Subcutaneous abdominal adipose tissue (tissue), 5 donors: ENCODE measurements around the gene MSI2.

Experiments used
- H3K27ac ChIP-seq: one replicate; pipeline ENCODE4 v1.7.0; 2013; ENCODE audit warnings: low read depth, mild to moderate bottlenecking, inconsistent platforms, low read length, moderate library complexity
- H3K27me3 ChIP-seq, 5 donors: one replicate each; pipeline ENCODE4 v1.7.0; 2013; ENCODE audit warnings: low read length in 5 of 5, inconsistent platforms in 1 of 5; ENCODE audit not compliant: control insufficient read depth in 5 of 5, insufficient read depth in 4 of 5
- H3K36me3 ChIP-seq, 5 donors: one replicate each; pipeline ENCODE4 v1.7.0; 2013; ENCODE audit warnings: low read length in 5 of 5; ENCODE audit not compliant: control insufficient read depth in 5 of 5, insufficient read depth in 5 of 5
- H3K4me1 ChIP-seq, 5 donors: one replicate each; pipeline ENCODE4 v1.7.0; 2013; ENCODE audit warnings: low read length in 5 of 5, mild to moderate bottlenecking in 3 of 5, moderate library complexity in 1 of 5; ENCODE audit not compliant: control insufficient read depth in 5 of 5, insufficient read depth in 5 of 5
- H3K4me3 ChIP-seq, 5 donors: one replicate each; pipeline ENCODE4 v1.7.0; 2013; ENCODE audit warnings: low read length in 5 of 5, low read depth in 1 of 5
- H3K9ac ChIP-seq, 5 donors: one replicate each; pipeline ENCODE4 v1.7.0; 2013; ENCODE audit warnings: low read length in 5 of 5, mild to moderate bottlenecking in 4 of 5, moderate library complexity in 3 of 5
- H3K9me3 ChIP-seq, 5 donors: one replicate each; pipeline ENCODE4 v1.7.0; 2013; ENCODE audit warnings: low read length in 5 of 5; ENCODE audit not compliant: control insufficient read depth in 5 of 5
- donor health status: healthy.
- donor health status: healthy.
- donor health status: healthy.
- donor health status: healthy.
- donor health status: healthy.

Gene MSI2

GRCh38 chr17:57542510-57542909, 286.2 kb downstream of the MSI2 start:
- no peaks in the 10 kb centered on the region for H3K9me3 ChIP-seq
- no peak overlapping the region for H3K27ac ChIP-seq
- H3K4me1 ChIP-seq: peaks cover 0 to 13% (median 8%) of the 10 kb centered on the region in 5 donors
- no peak overlapping the region for H3K9ac ChIP-seq
- H3K36me3 ChIP-seq: no peaks in the 10 kb centered on the region
- H3K27me3 ChIP-seq: no peaks in the 10 kb centered on the region
- no peak overlapping the region for H3K4me3 ChIP-seq

GRCh38 chr17:57543230-57543629, 286.9 kb downstream of the MSI2 start:
- no peaks in the 10 kb centered on the region for H3K9me3 ChIP-seq
- no peak overlapping the region for H3K4me3 ChIP-seq
- H3K27me3 ChIP-seq: peaks cover 0 to 3% (median 0%) of the 10 kb centered on the region in 5 donors
- no peaks in the 10 kb centered on the region for H3K36me3 ChIP-seq
- H3K27ac ChIP-seq: no peak overlapping the region
- H3K9ac ChIP-seq: no peak overlapping the region
- peaks cover 0 to 12% (median 6%) of the 10 kb centered on the region in 5 donors for H3K4me1 ChIP-seq

GRCh38 chr17:57544401-57544800, 288.1 kb downstream of the MSI2 start:
- H3K27ac ChIP-seq: no peak overlapping the region
- peaks cover 0 to 4% (median 0%) of the 10 kb centered on the region in 5 donors for H3K27me3 ChIP-seq
- no peak overlapping the region for H3K9ac ChIP-seq
- peaks cover 0 to 7% (median 7%) of the 10 kb centered on the region in 5 donors for H3K4me1 ChIP-seq
- H3K9me3 ChIP-seq: no peaks in the 10 kb centered on the region
- no peaks in the 10 kb centered on the region for H3K36me3 ChIP-seq
- no peak overlapping the region for H3K4me3 ChIP-seq

- no peak overlapping the region for H3K27ac ChIP-seq
- no peaks in the 10 kb centered on the region for H3K36me3 ChIP-seq
These were observed 288.6 kb downstream of the MSI2 start for GRCh38 chr17:57544834-57545463.

GRCh38 chr17:57545731-57546342, 289.5 kb downstream of the MSI2 start:
- Histone ChIP-seq H3K27me3 (peaks cover 0 to 9% (median 0%) of the 10 kb centered on the region in 5 donors), H3K27ac (no peak overlapping the region), H3K4me3 (no peak overlapping the region), H3K9ac (no peak overlapping the region), H3K36me3 (no peaks in the 10 kb centered on the region), H3K4me1 (peaks cover 0 to 7% (median 7%) of the 10 kb centered on the region in 5 donors), H3K9me3 (no peaks in the 10 kb centered on the region)

More at GRCh38 chr17:57544834-57545463, 288.6 kb downstream of the MSI2 start:
- peaks cover 0 to 9% (median 0%) of the 10 kb centered on the region in 5 donors for H3K27me3 ChIP-seq
- H3K4me3 ChIP-seq: no peak overlapping the region
- no peaks in the 10 kb centered on the region for H3K9me3 ChIP-seq
- H3K4me1 ChIP-seq: peaks cover 0 to 7% (median 7%) of the 10 kb centered on the region in 5 donors
- H3K9ac ChIP-seq: no peak overlapping the region

GRCh38 chr17:57548421-57549410, 292.4 kb downstream of the MSI2 start:
- H3K4me3 ChIP-seq: no peak overlapping the region
- no peaks in the 10 kb centered on the region for H3K36me3 ChIP-seq
- H3K27ac ChIP-seq: no peak overlapping the region
- no peak overlapping the region for H3K9ac ChIP-seq
- peaks cover 0 to 22% (median 9%) of the 10 kb centered on the region in 5 donors for H3K27me3 ChIP-seq
- H3K4me1 ChIP-seq: peaks cover 0 to 10% (median 2%) of the 10 kb centered on the region in 5 donors
- H3K9me3 ChIP-seq: no peaks in the 10 kb centered on the region

- Histone ChIP-seq H3K4me1 (peaks cover 0 to 10% (median 2%) of the 10 kb centered on the region in 5 donors), H3K9ac (no peak overlapping the region), H3K27ac (no peak overlapping the region)
These were observed 293.1 kb downstream of the MSI2 start for GRCh38 chr17:57549468-57549867.

GRCh38 chr17:57550016-57550415, 293.7 kb downstream of the MSI2 start:
- H3K4me3 ChIP-seq: no peak overlapping the region

More at GRCh38 chr17:57549468-57549867, 293.1 kb downstream of the MSI2 start:
- Histone ChIP-seq H3K4me3 (no peak overlapping the region), H3K36me3 (no peaks in the 10 kb centered on the region), H3K27me3 (peaks cover 0 to 22% (median 9%) of the 10 kb centered on the region in 5 donors), H3K9me3 (no peaks in the 10 kb centered on the region)

GRCh38 chr17:57550668-57551315, 294.5 kb downstream of the MSI2 start:
- H3K9ac ChIP-seq: no peak overlapping the region
- H3K4me3 ChIP-seq: no peak overlapping the region
- H3K27ac ChIP-seq: no peak overlapping the region
- no peaks in the 10 kb centered on the region for H3K9me3 ChIP-seq
- peaks cover 0 to 10% (median 2%) of the 10 kb centered on the region in 5 donors for H3K4me1 ChIP-seq
- peaks cover 0 to 22% (median 9%) of the 10 kb centered on the region in 5 donors for H3K27me3 ChIP-seq
- H3K36me3 ChIP-seq: no peaks in the 10 kb centered on the region

More at GRCh38 chr17:57550016-57550415, 293.7 kb downstream of the MSI2 start:
- H3K27me3 ChIP-seq: peaks cover 0 to 22% (median 9%) of the 10 kb centered on the region in 5 donors
- H3K36me3 ChIP-seq: no peaks in the 10 kb centered on the region
- H3K27ac ChIP-seq: no peak overlapping the region
- H3K9ac ChIP-seq: no peak overlapping the region
- peaks cover 0 to 10% (median 2%) of the 10 kb centered on the region in 5 donors for H3K4me1 ChIP-seq
- H3K9me3 ChIP-seq: no peaks in the 10 kb centered on the region
